ENCODE results near the gene MRPS26.

Gene MRPS26

DNA sequence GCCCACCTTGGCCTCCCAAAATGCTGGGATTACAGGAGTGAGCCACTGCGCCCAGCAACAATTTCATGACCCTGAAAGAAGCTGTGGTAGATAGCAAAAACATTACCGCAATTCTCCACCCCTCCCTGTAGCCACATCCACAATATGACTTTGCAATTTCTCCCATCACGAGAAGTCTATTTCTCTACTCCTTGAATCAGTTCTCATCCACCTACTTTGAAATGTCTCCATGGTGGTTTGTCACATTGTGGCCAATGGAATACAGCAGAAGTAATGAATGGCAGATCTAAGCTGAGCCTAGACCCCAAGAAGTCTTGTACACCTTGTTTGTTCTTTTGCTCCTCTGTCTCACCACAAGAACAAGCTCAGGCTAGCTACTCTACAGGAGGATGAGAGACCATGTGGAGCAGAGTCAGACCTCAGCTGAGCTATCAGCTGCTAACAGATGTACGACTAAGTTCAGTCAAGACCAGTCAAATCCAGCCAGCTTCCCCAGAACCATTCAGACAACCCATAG, 31.8 kb downstream of the MRPS26 start:
- DNase-seq, result no peak

DNA sequence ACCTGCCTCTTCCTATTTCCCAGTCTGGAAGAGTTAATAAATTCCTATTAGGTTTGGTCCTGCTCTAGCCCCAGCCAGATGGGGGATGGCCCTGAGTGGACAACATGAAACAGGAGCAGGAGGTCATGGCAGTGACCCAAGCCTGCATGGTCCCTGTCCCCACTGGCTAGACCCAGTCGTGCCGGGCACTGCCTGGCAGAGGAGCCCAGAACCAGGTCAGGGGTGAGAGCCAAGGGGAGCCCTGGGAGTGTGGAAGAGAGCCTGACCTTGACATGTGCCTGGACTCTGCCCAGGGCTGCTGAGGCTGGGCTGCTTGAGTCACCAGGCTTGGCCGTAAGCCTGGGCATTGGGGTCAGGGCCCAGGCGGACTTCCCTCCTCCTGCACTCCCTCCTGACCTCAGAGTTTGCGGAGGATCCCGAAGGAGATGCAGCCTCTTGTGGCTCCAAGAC, 35.1 kb downstream of the MRPS26 start:
- no peak for DNase-seq

DNA sequence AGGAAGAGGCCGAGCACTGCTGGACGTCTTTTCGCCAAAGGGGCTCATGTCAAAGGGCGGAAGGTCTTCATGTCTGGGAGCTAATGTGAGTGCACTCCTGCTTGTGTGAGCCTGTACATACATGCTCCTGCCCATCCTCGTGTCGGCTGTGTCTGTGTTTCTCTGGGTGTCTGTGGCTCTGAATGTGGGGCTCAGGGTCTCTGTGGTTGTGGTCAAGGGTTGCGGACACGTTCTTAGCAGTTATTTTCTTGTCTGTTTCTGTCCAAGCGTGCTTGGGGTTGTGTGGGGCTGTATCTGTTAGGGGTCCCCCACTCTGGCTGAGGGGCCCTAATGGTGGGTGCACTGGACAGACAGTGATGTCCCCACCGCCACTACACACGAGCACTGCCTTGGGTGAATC, 35.8 kb downstream of the MRPS26 start:
- no peak for DNase-seq

DNA sequence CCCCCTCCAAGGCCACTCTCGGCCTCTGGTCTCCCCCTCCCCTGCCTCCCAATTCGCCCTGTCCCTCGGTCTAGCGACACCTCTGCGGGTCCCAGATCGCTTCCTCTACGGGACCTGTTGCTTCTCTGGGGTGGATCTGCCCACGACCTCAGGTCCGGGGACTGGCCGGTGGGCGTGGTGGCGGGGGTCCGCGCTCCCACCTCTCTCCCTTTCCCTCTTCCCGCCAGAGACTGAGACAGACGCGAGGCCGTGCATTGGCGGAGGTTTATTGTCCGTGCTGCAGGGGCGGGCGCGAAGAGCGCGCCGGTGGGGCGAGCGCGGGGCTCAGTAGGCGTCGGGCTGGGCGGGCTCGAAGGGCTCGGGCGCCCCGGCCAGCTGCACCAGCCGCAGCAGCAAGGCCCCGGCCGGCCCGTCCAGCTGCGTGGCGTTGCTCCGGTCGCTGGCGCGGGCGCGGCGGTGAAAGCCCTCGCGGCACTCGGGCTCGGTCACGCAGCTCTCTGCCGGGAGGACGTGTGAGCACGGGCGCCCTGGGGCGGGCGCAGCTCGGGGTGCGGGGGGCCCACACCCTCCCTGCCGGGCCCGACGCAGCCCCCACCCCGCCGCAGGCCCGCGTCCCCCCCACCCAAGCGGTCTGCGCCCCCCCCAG, 36.6 kb downstream of the MRPS26 start:
- no peak for DNase-seq

DNA sequence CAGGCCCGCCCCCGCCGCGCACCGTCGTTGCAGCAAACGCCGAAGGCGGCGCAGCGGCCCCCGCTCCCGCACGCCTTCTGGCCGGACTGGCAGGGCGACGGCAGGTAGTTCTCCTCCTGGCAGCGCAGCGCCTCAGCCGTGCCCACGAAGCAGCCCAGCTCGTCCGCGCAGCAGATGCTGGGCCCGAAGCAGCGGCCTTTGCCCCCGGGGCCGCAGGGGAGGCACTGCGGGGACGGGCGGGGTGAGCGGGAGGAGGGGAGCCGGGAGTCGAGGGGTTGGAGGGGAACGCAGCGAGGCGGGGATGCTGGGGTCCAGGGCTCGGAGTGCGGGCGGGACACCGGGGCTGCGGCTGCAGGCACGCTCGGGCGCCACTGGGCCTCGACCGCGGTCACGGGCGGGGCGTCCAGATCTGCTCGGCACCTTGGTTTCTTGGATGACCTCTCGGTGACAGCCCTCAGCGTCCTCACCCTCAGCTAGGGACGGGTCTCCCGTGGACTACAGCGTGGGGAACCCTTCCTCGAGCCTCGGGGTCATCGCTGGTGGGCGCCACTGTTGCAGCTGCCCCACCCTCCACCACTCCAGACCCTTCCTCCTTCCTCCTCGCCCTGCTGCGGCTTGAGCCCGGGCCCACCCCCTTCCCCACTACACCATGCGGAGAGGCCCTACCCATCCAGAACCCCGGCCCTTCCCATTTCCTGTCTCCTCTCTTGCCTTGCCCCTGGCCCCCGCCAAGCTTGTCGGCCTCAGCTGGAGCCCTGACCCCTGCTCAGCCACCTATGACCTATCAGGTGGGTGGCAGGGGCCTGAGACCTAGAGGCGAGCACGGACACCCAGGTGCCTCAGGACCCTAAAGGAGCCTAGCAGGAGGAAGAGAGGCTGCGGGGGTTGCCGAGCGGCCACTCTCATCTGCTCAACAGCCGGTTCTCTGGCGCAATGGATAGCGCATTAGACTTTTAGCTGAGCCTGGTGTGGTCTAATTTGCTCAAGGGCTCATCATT, 37.4 kb downstream of the MRPS26 start:
- no peak for DNase-seq

DNA sequence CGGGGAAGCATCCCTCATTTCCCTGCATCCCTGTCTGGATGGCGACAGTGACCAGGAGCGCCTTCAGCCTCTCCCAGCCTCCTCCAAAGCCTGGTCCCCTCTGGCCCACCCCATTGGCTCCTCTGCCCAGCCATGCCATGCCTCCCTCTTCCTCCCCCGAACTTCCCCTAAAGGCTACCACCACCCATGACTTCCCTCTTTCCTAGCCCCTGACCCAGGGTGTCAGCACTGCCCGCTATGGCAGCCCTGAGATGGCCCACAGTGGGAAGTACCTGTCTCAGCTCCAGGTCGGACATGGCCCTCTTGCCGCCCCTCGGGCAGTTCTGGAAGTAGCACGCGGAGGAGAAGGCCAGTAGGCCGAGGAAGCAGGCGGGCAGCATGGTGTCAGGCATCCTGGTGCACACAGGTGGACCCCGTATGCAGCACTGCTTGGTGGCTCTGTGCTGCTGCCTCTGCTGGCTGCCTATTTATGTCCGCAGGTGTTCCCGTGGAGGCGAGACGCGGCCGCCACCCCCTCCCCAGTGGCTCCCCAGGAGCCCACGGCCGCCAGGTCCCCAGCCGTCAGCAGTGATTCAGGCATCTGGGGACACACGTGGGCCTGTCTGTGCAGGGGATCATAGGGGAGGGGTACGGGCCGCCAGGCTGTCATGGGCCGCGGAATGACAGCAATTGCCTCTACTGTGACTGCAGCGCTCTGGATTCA, 38.6 kb downstream of the MRPS26 start, which contains the start of gene AVP:
Gene AVP (minus strand): TSS at position 442 of the 703 bp plus-strand sequence. CDS start 50 bp downstream, at position 392.
- no peak for DNase-seq

DNA sequence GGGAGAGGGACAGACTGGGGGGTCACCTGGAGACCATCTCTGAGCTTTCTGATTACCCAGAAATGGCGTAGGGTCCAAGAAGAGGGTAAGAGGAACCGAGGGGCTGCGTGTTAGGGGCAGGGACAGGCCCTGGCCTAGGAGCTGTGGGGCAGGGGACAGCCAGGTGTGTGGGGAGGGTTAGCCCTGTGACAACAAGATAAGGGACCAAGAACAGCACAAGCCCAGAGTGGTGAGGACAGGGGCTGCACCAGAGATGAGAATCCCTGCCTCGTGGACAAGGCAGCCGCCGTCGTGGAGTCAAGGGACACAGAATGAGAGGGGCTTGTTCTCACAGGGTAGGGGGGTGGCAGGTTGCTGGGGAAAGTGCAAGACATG, 39.1 kb downstream of the MRPS26 start:
- no peak for DNase-seq

DNA sequence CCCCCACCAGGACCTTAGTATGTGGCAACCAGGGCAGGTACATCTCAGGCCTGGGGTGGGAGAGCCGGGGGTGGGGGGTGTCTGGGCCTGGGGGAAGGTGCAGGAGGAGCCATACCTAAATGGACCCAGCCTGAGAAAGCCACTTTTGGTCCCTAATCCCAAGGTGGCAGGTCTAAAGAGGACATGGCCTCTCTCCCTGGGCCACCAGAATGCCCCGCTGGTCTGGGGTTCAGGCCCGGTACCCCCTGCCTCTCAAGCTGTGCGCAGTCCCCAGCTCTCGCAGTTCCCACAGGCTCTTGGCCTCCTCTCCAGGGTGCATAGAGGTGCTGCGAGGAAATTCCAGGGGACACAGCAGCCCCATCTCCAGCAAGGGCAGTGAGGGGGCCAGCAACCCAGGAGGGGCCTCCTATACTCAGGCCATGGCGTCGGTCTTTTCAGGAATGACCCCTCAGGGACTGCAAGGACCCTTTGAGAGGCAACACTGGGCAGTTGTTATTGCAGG, 39.8 kb downstream of the MRPS26 start:
- no peak for DNase-seq

DNA sequence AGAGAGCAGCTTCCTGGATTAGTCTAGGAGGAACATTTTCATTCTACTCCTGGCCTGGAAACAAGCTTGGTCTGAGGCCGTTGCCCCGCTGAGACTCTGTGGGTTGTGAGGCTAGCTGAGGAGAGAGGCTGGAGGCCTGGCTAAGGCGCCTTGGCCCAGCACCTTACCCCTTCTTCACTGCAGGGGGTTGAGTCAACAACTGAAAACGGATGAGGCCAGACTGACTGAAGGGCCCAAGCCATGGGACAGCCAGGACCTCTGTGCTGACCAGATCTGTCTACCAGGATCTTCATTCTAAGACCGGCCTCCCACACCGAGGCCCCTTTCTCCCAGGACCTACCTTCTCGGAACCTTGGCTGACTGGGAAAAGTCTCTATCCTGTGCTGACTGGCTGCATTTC, 42.2 kb downstream of the MRPS26 start:
- no peak for DNase-seq

DNA sequence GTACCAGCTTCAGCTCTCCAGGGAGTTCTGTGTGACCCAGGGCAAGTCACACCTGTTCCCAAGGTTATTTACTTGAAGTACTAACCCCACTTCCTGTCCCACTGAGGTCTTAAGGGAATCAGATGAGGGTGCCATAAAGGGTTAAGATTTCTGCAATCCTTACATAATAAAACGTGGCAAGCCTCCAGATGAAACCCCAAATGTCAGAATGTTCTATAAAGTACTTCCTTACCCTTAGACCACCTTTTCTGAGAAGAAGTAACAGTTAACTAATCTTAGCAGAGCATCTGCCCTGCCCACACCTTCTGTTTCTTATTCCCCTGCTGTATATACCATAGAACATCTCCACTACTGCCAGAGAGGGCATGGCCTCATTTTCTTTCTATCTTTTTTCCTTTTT, 44.7 kb downstream of the MRPS26 start:
- DNase-seq, result no peak

DNA sequence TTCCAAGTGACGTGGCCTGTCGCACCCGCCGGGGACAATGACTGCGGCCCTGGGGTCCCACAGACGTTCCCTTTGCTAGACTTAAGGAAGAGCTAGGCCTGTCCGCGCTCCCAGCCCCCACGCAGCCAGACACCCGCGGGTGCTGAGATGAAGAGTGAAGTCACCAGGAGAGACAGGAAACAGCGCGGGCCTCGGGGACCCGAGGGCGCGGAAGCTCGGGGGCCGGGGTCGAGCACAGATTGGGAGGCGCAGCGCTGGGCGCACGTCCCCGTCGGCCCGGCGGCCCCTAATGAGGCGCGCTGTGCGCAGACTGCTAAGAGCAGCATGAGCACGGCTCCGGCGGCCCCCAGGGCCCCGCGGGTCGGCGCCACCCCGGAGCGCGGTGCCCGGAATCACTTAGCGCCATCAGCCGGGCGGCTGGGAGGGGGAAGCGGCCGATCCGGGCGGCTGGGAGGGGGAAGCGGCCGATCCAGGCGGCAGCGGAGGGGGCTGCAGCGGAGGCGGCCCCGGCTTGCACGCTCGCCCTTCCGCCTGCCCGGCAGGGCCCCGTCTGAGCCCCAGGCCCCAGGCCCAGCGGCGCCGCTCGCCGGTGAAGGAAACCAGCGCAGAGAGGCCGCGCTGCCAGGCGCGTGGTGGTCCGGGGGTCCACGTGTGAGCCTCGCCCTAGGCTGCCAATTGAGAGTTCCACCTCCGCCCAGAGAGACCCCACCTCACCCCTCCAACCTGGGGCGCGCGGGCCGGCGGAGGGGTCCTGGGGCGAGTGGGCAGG, 46.9 kb downstream of the MRPS26 start:
- DNase-seq, result no peak

DNA sequence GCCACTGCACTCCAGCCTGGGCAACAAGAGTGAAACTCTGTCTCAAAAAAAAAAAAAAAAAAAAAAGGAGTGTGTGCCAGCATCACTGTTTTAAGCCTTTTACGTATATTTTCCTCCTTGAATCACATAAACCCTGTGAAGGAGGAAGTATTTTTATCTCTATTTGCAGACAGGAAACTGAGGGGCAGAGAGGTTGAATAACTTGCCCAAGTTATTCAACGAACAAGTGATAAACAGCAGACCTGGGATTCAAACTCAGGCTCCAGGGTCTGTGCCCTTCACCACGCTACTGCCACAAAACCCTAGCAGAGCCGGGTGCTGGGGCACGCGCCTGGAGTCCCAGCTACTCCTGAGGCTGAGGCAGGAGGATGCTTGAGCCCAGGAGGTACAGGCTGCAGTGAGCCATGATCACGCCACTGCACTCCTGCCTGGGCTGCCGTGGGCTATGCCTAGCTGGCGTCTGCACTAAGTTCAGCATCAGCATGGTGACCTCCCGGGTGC, 48.1 kb downstream of the MRPS26 start:
- no peak for DNase-seq

DNA sequence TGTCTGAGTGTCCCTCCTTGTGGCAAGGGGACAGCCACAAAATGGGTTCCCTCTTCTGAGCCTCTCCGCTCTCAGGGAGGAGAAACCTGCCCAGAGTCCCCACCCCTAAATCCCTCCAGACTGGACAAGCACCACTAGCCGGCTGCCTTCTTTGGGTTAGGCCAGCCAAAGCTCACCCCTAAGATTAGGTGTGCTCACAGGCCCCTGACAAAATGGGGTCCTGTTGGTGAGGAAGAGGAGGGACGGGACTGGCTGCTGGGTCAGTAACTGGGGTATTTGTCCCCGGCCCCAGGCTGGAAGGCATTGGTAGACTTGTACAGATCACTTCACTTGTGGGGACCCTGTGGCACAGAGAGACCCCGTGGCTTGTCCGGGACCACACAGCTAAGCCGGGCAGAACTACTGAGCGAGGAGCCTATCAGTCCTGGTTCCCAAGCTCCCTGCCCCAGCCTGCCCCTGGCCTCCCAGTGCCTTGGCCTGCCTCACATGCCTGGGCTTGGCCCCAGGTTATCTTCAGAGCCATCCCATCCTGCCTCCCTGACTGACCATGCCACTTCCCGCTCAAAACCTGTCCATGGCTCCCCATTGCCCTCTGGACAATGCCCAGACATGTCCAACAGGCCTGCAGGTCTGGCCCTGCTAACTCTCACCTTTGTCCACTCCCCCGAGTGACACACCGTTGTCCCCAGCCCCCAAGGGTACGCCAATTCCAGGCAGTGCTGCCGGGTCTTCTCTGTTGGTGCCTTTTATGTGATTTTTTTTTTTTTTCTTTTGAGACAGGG, 49.2 kb downstream of the MRPS26 start:
- DNase-seq, result no peak

All from NCI-H2029 (cell line).